Neural crest cell (in vitro differentiated cells): ENCODE measurements around the gene GAD2. TPM values are rescaled to one million over a fixed set of nuclear protein-coding genes. Genes with fewer than 3 reads are reported as not detected.

Experiments
- DNase-seq: peaks from one replicate; pipeline ENCODE4 v3.0.0; 2021; ENCODE audit warnings: low read depth, mixed read lengths, low spot score
- H3K27ac Mint-ChIP-seq: one replicate; pipeline ENCODE4 v1.8.0; 2021; ENCODE audit warnings: mild to moderate bottlenecking, mixed read lengths; ENCODE audit not compliant: unreplicated experiment
- H3K27me3 Mint-ChIP-seq: 2 replicates; pipeline ENCODE4 v1.8.0; 2021; ENCODE audit warnings: low read depth, mild to moderate bottlenecking, mixed read lengths
- H3K36me3 Mint-ChIP-seq: 2 replicates; pipeline ENCODE4 v1.8.0; 2021; ENCODE audit warnings: low read depth, mild to moderate bottlenecking, mixed read lengths
- H3K4me1 Mint-ChIP-seq: 2 replicates; pipeline ENCODE4 v1.8.0; 2021; ENCODE audit warnings: mixed read lengths
- H3K4me3 Mint-ChIP-seq: one replicate; pipeline ENCODE4 v1.8.0; 2021; ENCODE audit warnings: mild to moderate bottlenecking, mixed read lengths
- H3K9me3 Mint-ChIP-seq: 2 replicates; pipeline ENCODE4 v1.8.0; 2021; ENCODE audit warnings: mixed read lengths
- total RNA-seq: library from RNA; stranded (reverse); gene quantifications from 2 replicates; pipeline ENCODE4 v1.2.1, GENCODE V29; 2021
- TF ChIP-seq, protein P1 (sequence below): fragments of 200-600 bp; sonication (generic); conservative IDR thresholded peaks from 2 replicates; pipeline ENCODE4 v1.5.0; 2021; ENCODE audit warnings: antibody characterized with exemption, mild to moderate bottlenecking

GAD2 gene
- total RNA-seq, 1 donor from 2014 or later = 0.14 TPM

GRCh38 chr10:26291721-26292480 lies 75.3 kb downstream of the GAD2 start:
- H3K27ac Mint-ChIP-seq = no peak overlapping the region
- H3K36me3 Mint-ChIP-seq = no peaks in the 10 kb centered on the region
- no peak for DNase-seq
- TF ChIP-seq, protein P1, sequence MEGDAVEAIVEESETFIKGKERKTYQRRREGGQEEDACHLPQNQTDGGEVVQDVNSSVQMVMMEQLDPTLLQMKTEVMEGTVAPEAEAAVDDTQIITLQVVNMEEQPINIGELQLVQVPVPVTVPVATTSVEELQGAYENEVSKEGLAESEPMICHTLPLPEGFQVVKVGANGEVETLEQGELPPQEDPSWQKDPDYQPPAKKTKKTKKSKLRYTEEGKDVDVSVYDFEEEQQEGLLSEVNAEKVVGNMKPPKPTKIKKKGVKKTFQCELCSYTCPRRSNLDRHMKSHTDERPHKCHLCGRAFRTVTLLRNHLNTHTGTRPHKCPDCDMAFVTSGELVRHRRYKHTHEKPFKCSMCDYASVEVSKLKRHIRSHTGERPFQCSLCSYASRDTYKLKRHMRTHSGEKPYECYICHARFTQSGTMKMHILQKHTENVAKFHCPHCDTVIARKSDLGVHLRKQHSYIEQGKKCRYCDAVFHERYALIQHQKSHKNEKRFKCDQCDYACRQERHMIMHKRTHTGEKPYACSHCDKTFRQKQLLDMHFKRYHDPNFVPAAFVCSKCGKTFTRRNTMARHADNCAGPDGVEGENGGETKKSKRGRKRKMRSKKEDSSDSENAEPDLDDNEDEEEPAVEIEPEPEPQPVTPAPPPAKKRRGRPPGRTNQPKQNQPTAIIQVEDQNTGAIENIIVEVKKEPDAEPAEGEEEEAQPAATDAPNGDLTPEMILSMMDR = no peak
- no peaks in the 10 kb centered on the region for H3K9me3 Mint-ChIP-seq
- H3K4me1 Mint-ChIP-seq = peaks cover 17% of the 10 kb centered on the region
- peaks cover 29% of the 10 kb centered on the region for H3K27me3 Mint-ChIP-seq
- peak overlapping the region; percentile 6 for H3K4me3 Mint-ChIP-seq

GRCh38 chr10:26296360-26296759 lies 79.8 kb downstream of the GAD2 start:
- TF ChIP-seq, protein P1 = no peak
- H3K4me3 Mint-ChIP-seq = no peak overlapping the region

DNA sequence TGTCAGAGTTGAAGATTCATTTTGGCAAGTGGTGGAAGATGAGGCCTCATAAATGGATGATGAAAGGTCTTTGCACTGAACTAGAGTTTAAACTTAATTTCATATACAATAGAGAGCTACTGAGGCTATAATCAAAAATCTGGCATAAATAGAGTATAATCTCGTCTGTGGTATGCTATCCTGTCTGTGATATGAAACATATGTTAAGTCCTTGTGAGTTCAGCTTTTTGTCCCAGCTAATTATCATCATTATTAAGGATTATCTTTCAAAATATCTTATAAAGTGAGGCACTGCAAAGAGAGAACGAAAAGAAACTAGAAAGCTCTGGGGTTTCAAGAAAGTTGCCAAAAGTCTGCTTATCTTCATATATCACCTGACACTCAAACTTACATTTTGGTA lies 83.4 kb downstream of the GAD2 start:
- Mint-ChIP-seq H3K36me3 (no peaks in the 10 kb centered on the region), H3K4me1 (peaks cover 5% of the 10 kb centered on the region), H3K4me3 (no peak overlapping the region), H3K9me3 (no peaks in the 10 kb centered on the region), H3K27ac (no peak overlapping the region), H3K27me3 (peaks cover 4% of the 10 kb centered on the region)
- TF ChIP-seq, protein P1 = no peak
- no peak for DNase-seq

More at GRCh38 chr10:26296360-26296759, 79.8 kb downstream of the GAD2 start:
- Mint-ChIP-seq H3K27me3 (peaks cover 9% of the 10 kb centered on the region), H3K27ac (no peak overlapping the region), H3K36me3 (no peaks in the 10 kb centered on the region), H3K4me1 (peaks cover 16% of the 10 kb centered on the region), H3K9me3 (no peaks in the 10 kb centered on the region)
- no peak for DNase-seq

DNA sequence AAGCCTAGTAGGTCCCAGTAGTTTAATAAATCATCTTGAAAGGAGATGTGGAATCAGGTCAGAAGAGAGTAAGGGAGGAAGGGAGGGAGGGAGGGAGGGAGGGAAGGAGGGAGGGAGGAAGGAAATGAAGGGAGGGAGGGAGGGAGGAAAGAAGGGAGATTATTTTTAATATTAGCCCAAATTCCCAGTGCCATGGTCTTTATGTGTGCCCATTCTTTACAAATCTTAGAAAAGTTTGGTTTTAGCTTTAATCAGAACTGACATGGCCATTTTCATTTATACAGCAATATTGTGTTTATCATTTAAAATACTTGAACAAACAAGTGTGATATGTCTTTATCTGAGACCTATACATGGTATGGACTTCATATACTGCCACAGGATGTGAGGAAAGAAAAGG lies 86.8 kb downstream of the GAD2 start:
- Mint-ChIP-seq H3K4me1 (peaks cover 5% of the 10 kb centered on the region), H3K27ac (no peak overlapping the region), H3K27me3 (peaks cover 8% of the 10 kb centered on the region), H3K9me3 (no peaks in the 10 kb centered on the region), H3K36me3 (no peaks in the 10 kb centered on the region), H3K4me3 (no peak overlapping the region)
- TF ChIP-seq, protein P1 = no peak
- no peak for DNase-seq

DNA sequence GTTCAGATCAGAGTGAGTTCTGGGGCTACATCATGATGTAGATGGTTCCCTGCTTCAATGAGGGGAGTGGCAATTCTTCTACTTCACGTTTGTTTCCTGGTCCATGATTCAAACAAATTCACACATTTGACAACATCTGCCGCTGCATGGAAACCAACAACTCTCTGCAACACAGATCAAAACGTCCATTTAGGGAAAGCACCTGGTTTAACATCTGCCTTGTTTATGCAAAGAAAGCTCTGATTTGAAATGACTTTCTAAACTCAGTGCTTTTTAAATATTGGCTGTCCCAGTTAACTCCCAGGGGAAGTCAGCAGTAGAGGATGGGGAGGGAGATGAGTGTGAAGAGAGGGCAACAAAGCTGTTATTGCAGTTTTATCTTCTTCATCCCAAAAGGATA lies 93.8 kb downstream of the GAD2 start:
- Mint-ChIP-seq H3K4me3 (no peak overlapping the region), H3K9me3 (no peaks in the 10 kb centered on the region), H3K27ac (no peak overlapping the region), H3K4me1 (peaks cover 17% of the 10 kb centered on the region), H3K27me3 (peaks cover 15% of the 10 kb centered on the region), H3K36me3 (no peaks in the 10 kb centered on the region)
- DNase-seq = no peak
- TF ChIP-seq, protein P1 = no peak
